DOHH2 (cell line): Measurements from ENCODE around the gene MARK3.

Experiments used
- CTCF ChIP-seq: fragments of 200-600 bp; sonication (generic); IDR thresholded peaks from one replicate; pipeline ENCODE4 v1.5.1; 2014; ENCODE audit warnings: antibody characterized with exemption, mild to moderate bottlenecking, low read depth, low read length; ENCODE audit not compliant: poor library complexity, severe bottlenecking
- EZH2phosphoT487 ChIP-seq: fragments of 200-600 bp; sonication (generic); IDR thresholded peaks from 2 replicates; pipeline ENCODE4 v1.6.1; 2017; ENCODE audit warnings: borderline replicate concordance, mild to moderate bottlenecking, antibody characterized with exemption, low read length, moderate library complexity, mixed read lengths

- TF ChIP-seq CTCF (no peak), EZH2phosphoT487 (no peak)
Observed at GRCh38 chr14:103540821-103541708, 155.8 kb downstream of the MARK3 start.
